ENCODE results near the gene BEST1. TPM values are rescaled to one million over a fixed set of nuclear protein-coding genes. Genes with fewer than 3 reads are reported as not detected.

The BEST1 gene
- total RNA-seq, 1 donor from 2014 or later, result 1.2 TPM

GRCh38 chr11:61916737-61917333, 33.3 kb upstream of the BEST1 start:
- no peak for DNase-seq

- no peak for DNase-seq
Measured at GRCh38 chr11:61917334-61918109, 32.6 kb upstream of the BEST1 start, which contains the start of gene RAB3IL1. Gene RAB3IL1 (minus strand): TSS chr11:61917566. CDS start chr11:61917367, 199 bp downstream.

- no peak for DNase-seq
Measured at GRCh38 chr11:61918251-61918937, 31.8 kb upstream of the BEST1 start.

GRCh38 chr11:61918938-61919704, 31.0 kb upstream of the BEST1 start:
- no peak for DNase-seq

GRCh38 chr11:61919705-61920631, 30.2 kb upstream of the BEST1 start:
- DNase-seq, result no peak

GRCh38 chr11:61921446-61921845, 28.7 kb upstream of the BEST1 start:
- no peak for DNase-seq

GRCh38 chr11:61922539-61922938, 27.6 kb upstream of the BEST1 start:
- DNase-seq, result no peak

GRCh38 chr11:61923166-61924063, 26.7 kb upstream of the BEST1 start:
- DNase-seq, result no peak

GRCh38 chr11:61924064-61924455, 26.1 kb upstream of the BEST1 start:
- no peak for DNase-seq

- no peak for DNase-seq
Measured at GRCh38 chr11:61925736-61926135, 24.4 kb upstream of the BEST1 start.

- no peak for DNase-seq
Measured at GRCh38 chr11:61926235-61926634, 23.9 kb upstream of the BEST1 start.

- DNase-seq, result no peak
Measured at GRCh38 chr11:61927501-61927900, 22.6 kb upstream of the BEST1 start.

- DNase-seq, result no peak
Measured at GRCh38 chr11:61928606-61929005, 21.5 kb upstream of the BEST1 start.

- DNase-seq, result no peak
Measured at GRCh38 chr11:61930933-61931332, 19.2 kb upstream of the BEST1 start.

- DNase-seq, result no peak
Measured at GRCh38 chr11:61935861-61936260, 14.3 kb upstream of the BEST1 start.

- DNase-seq, result no peak
Measured at GRCh38 chr11:61940466-61940865, 9.7 kb upstream of the BEST1 start.

GRCh38 chr11:61945191-61945590, 5.0 kb upstream of the BEST1 start:
- DNase-seq, result no peak

GRCh38 chr11:61946894-61947293, 3.3 kb upstream of the BEST1 start:
- no peak for DNase-seq

- peak; percentile 72 for DNase-seq
Measured at GRCh38 chr11:61947486-61948210, 2.5 kb upstream of the BEST1 start.

GRCh38 chr11:61948505-61948904, 1.6 kb upstream of the BEST1 start:
- no peak for DNase-seq
